ENCODE results near the gene HMGXB3.

DNA sequence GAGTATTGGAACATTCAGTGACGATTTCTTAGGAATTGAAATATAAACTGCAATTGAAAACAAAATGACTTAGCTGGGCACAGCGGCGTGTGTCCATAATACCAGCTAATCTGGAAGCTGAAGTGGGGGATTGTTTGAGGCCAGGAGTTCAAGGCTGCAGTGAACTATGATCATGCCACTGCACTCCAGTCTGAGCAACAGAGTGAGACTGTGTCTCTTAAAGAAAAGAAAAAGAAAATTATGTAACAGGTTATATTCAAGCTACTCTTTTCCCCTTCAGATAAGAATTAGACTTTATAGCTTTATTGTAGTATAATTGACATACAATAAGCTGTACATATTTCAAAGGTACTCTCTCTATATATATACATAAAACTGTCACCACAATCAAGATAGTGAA, 33.6 kb upstream of the HMGXB3 start:
- TF ChIP-seq POLR2A (IDR thresholded peaks at IDR 0.05) = no peak
- TF ChIP-seq, protein P1, sequence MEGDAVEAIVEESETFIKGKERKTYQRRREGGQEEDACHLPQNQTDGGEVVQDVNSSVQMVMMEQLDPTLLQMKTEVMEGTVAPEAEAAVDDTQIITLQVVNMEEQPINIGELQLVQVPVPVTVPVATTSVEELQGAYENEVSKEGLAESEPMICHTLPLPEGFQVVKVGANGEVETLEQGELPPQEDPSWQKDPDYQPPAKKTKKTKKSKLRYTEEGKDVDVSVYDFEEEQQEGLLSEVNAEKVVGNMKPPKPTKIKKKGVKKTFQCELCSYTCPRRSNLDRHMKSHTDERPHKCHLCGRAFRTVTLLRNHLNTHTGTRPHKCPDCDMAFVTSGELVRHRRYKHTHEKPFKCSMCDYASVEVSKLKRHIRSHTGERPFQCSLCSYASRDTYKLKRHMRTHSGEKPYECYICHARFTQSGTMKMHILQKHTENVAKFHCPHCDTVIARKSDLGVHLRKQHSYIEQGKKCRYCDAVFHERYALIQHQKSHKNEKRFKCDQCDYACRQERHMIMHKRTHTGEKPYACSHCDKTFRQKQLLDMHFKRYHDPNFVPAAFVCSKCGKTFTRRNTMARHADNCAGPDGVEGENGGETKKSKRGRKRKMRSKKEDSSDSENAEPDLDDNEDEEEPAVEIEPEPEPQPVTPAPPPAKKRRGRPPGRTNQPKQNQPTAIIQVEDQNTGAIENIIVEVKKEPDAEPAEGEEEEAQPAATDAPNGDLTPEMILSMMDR (IDR thresholded peaks at IDR 0.05) = no peak
- TF ChIP-seq POLR2AphosphoS5 (IDR thresholded peaks at IDR 0.05) = no peak
- TF ChIP-seq EP300 (IDR thresholded peaks at IDR 0.05) = no peak

Data from suprapubic skin (tissue), 4 donors.